T-helper 17 cell (primary cell): ENCODE results near the gene CFAP20DC. TPM values are rescaled to one million over a fixed set of nuclear protein-coding genes. Genes with fewer than 3 reads are reported as not detected.
"Not testable (repeated sequence)": the region's sequence is repeated elsewhere in the genome, so short reads cannot be mapped to it uniquely, and the experiment has no call there.

Source experiments
- ATAC-seq: fragments of 150-1000 bp; cut with Tn5 transposase; 2 replicates; pipeline ENCODE4 v1.10.0; 2021; ENCODE audit warnings: mild to moderate bottlenecking, moderate library complexity
- DNase-seq, 3 donors: peaks; one replicate each; pipeline versions ENCODE4 v3.0.0 to v3.0.0-alpha.2; 2020 to 2021
- H3K9me3 ChIP-seq: one replicate; pipeline ENCODE4 v1.7.0; 2013; ENCODE audit warnings: low read length, mild to moderate bottlenecking; ENCODE audit not compliant: control insufficient read depth, poor library complexity, severe bottlenecking
- H3K27ac Mint-ChIP-seq: one replicate; pipeline ENCODE4 v1.8.0; 2022; ENCODE audit warnings: mild to moderate bottlenecking, moderate library complexity, mixed read lengths
- H3K27me3 Mint-ChIP-seq: one replicate; pipeline ENCODE4 v1.8.0; 2022; ENCODE audit warnings: mixed read lengths
- H3K36me3 Mint-ChIP-seq: one replicate; pipeline ENCODE4 v1.8.0; 2022; ENCODE audit warnings: low read depth, mixed read lengths
- H3K4me1 Mint-ChIP-seq: one replicate; pipeline ENCODE4 v1.8.0; 2022; ENCODE audit warnings: mild to moderate bottlenecking, mixed read lengths
- H3K4me3 Mint-ChIP-seq: one replicate; pipeline ENCODE4 v1.8.0; 2022; ENCODE audit warnings: mild to moderate bottlenecking, moderate library complexity, mixed read lengths
- total RNA-seq, 4 donors: library from RNA in 2 of 4; stranded (reverse) in 2 of 4; gene quantifications; one replicate each; pipeline ENCODE4 v1.2.3 and lab custom pipeline; 2022 to 2026

Gene CFAP20DC
- total RNA-seq, 2 donors from 2014 or later = 0.39 to 0.47 TPM

GRCh38 chr3:58868097-58868779 lies 181.6 kb downstream of the CFAP20DC start:
- Mint-ChIP-seq H3K4me3 (no peak overlapping the region), H3K4me1 (no peaks in the 10 kb centered on the region), H3K27ac (no peak overlapping the region), H3K27me3 (peaks cover 4% of the 10 kb centered on the region), H3K36me3 (no peaks in the 10 kb centered on the region)
- no peaks in the 10 kb centered on the region for H3K9me3 ChIP-seq
- ATAC-seq (no peak), DNase-seq (no peak)

- no peaks in the 10 kb centered on the region for H3K9me3 ChIP-seq
- no peak for ATAC-seq
- no peak overlapping the region for H3K27ac Mint-ChIP-seq
- peaks cover 8% of the 10 kb centered on the region for H3K27me3 Mint-ChIP-seq
- DNase-seq = no peak
- H3K4me3 Mint-ChIP-seq = no peak overlapping the region
- no peaks in the 10 kb centered on the region for H3K4me1 Mint-ChIP-seq
- H3K36me3 Mint-ChIP-seq = no peaks in the 10 kb centered on the region
These were observed 182.2 kb downstream of the CFAP20DC start for GRCh38 chr3:58867621-58868020.

- H3K36me3 Mint-ChIP-seq = no peaks in the 10 kb centered on the region
- no peaks in the 10 kb centered on the region for H3K9me3 ChIP-seq
- DNase-seq (no peak), ATAC-seq (no peak)
- peaks cover 8% of the 10 kb centered on the region for H3K27me3 Mint-ChIP-seq
- H3K27ac Mint-ChIP-seq = no peak overlapping the region
- H3K4me3 Mint-ChIP-seq = no peak overlapping the region
- H3K4me1 Mint-ChIP-seq = no peaks in the 10 kb centered on the region
These were observed 183.7 kb downstream of the CFAP20DC start for GRCh38 chr3:58866079-58866478.

- ATAC-seq (no peak), DNase-seq (no peak)
- H3K4me1 Mint-ChIP-seq = no peaks in the 10 kb centered on the region
- H3K36me3 Mint-ChIP-seq = no peaks in the 10 kb centered on the region
- H3K9me3 ChIP-seq = no peaks in the 10 kb centered on the region
- H3K4me3 Mint-ChIP-seq = no peak overlapping the region
- H3K27ac Mint-ChIP-seq = no peak overlapping the region
- H3K27me3 Mint-ChIP-seq = peaks cover 8% of the 10 kb centered on the region
These were observed 185.3 kb downstream of the CFAP20DC start for GRCh38 chr3:58864480-58864879.

- ATAC-seq = no peak
These were observed 186.6 kb downstream of the CFAP20DC start for GRCh38 chr3:58863206-58863605.

GRCh38 chr3:58861551-58861950 lies 188.3 kb downstream of the CFAP20DC start:
- DNase-seq = no peak
- Mint-ChIP-seq H3K4me3 (no peak overlapping the region), H3K27me3 (peaks cover 4% of the 10 kb centered on the region), H3K27ac (no peak overlapping the region), H3K4me1 (no peaks in the 10 kb centered on the region), H3K36me3 (no peaks in the 10 kb centered on the region)
- no peaks in the 10 kb centered on the region for H3K9me3 ChIP-seq
- no peak for ATAC-seq

More at GRCh38 chr3:58863206-58863605, 186.6 kb downstream of the CFAP20DC start:
- no peaks in the 10 kb centered on the region for H3K9me3 ChIP-seq
- no peak overlapping the region for H3K4me3 Mint-ChIP-seq
- H3K4me1 Mint-ChIP-seq = no peaks in the 10 kb centered on the region
- H3K36me3 Mint-ChIP-seq = no peaks in the 10 kb centered on the region
- peaks cover 4% of the 10 kb centered on the region for H3K27me3 Mint-ChIP-seq
- no peak for DNase-seq
- H3K27ac Mint-ChIP-seq = no peak overlapping the region

- Mint-ChIP-seq H3K4me3 (no peak overlapping the region), H3K27me3 (peaks cover 3% of the 10 kb centered on the region), H3K36me3 (no peaks in the 10 kb centered on the region), H3K27ac (no peak overlapping the region), H3K4me1 (no peaks in the 10 kb centered on the region)
- DNase-seq (no peak), ATAC-seq (no peak)
- no peaks in the 10 kb centered on the region for H3K9me3 ChIP-seq
These were observed 191.7 kb downstream of the CFAP20DC start for GRCh38 chr3:58858126-58858525.

GRCh38 chr3:58857402-58857801 lies 192.4 kb downstream of the CFAP20DC start:
- H3K9me3 ChIP-seq = no peaks in the 10 kb centered on the region
- Mint-ChIP-seq H3K4me1 (no peaks in the 10 kb centered on the region), H3K27ac (no peak overlapping the region), H3K27me3 (no peaks in the 10 kb centered on the region), H3K36me3 (no peaks in the 10 kb centered on the region), H3K4me3 (no peak overlapping the region)
- DNase-seq (no peak), ATAC-seq (no peak)

- no peak overlapping the region for H3K4me3 Mint-ChIP-seq
- ATAC-seq (no peak), DNase-seq (no peak)
- H3K27me3 Mint-ChIP-seq = no peaks in the 10 kb centered on the region
- no peaks in the 10 kb centered on the region for H3K36me3 Mint-ChIP-seq
- H3K4me1 Mint-ChIP-seq = no peaks in the 10 kb centered on the region
- no peaks in the 10 kb centered on the region for H3K9me3 ChIP-seq
- H3K27ac Mint-ChIP-seq = no peak overlapping the region
These were observed 201.0 kb downstream of the CFAP20DC start for GRCh38 chr3:58848826-58849225.

- H3K27me3 Mint-ChIP-seq, H3K36me3 Mint-ChIP-seq, DNase-seq, ATAC-seq, H3K4me1 Mint-ChIP-seq, H3K4me3 Mint-ChIP-seq, H3K9me3 ChIP-seq, H3K27ac Mint-ChIP-seq: not testable (repeated sequence)
These were observed 207.6 kb downstream of the CFAP20DC start for GRCh38 chr3:58842050-58842747.

- peaks cover 2% of the 10 kb centered on the region for H3K4me1 Mint-ChIP-seq
- H3K36me3 Mint-ChIP-seq = no peaks in the 10 kb centered on the region
These were observed 208.9 kb downstream of the CFAP20DC start for GRCh38 chr3:58840949-58841348.

GRCh38 chr3:58839964-58840363 lies 209.9 kb downstream of the CFAP20DC start:
- DNase-seq (no peak), ATAC-seq (no peak)
- Mint-ChIP-seq H3K27me3 (no peaks in the 10 kb centered on the region), H3K36me3 (no peaks in the 10 kb centered on the region), H3K4me3 (no peak overlapping the region), H3K4me1 (peaks cover 2% of the 10 kb centered on the region), H3K27ac (no peak overlapping the region)
- no peaks in the 10 kb centered on the region for H3K9me3 ChIP-seq

More at GRCh38 chr3:58840949-58841348, 208.9 kb downstream of the CFAP20DC start:
- H3K4me3 Mint-ChIP-seq = no peak overlapping the region
- H3K9me3 ChIP-seq = no peaks in the 10 kb centered on the region
- DNase-seq = no peak
- no peak overlapping the region for H3K27ac Mint-ChIP-seq
- ATAC-seq = no peak
- no peaks in the 10 kb centered on the region for H3K27me3 Mint-ChIP-seq

- H3K4me1 Mint-ChIP-seq = peaks cover 2% of the 10 kb centered on the region
These were observed 210.6 kb downstream of the CFAP20DC start for GRCh38 chr3:58839187-58839586.

GRCh38 chr3:58837856-58838255 lies 212.0 kb downstream of the CFAP20DC start:
- DNase-seq (no peak), ATAC-seq (no peak)
- H3K36me3 Mint-ChIP-seq = no peaks in the 10 kb centered on the region
- peaks cover 2% of the 10 kb centered on the region for H3K4me1 Mint-ChIP-seq
- H3K27ac Mint-ChIP-seq = no peak overlapping the region
- no peaks in the 10 kb centered on the region for H3K27me3 Mint-ChIP-seq
- H3K4me3 Mint-ChIP-seq = no peak overlapping the region
- no peaks in the 10 kb centered on the region for H3K9me3 ChIP-seq

More at GRCh38 chr3:58839187-58839586, 210.6 kb downstream of the CFAP20DC start:
- Mint-ChIP-seq H3K27me3 (no peaks in the 10 kb centered on the region), H3K27ac (no peak overlapping the region), H3K36me3 (no peaks in the 10 kb centered on the region), H3K4me3 (no peak overlapping the region)
- DNase-seq (no peak), ATAC-seq (no peak)
- no peaks in the 10 kb centered on the region for H3K9me3 ChIP-seq
